K562 (cell line): Measurements from ENCODE around the gene SLC7A10. TPM values are rescaled to one million over a fixed set of nuclear protein-coding genes. Genes with fewer than 3 reads are reported as not detected.

Experiments
- FIP1L1 ChIP-seq: fragments of 200-400 bp; formaldehyde crosslinking; IDR thresholded peaks from 2 replicates; pipeline ENCODE4 v1.6.1; 2018; ENCODE audit warnings: mild to moderate bottlenecking, low read depth, low read length; ENCODE audit not compliant: poor library complexity, severe bottlenecking
- NFATC3 ChIP-seq: fragments of 450-650 bp; IDR thresholded peaks from 2 replicates; pipeline ENCODE4 v1.6.1; 2017; ENCODE audit warnings: mild to moderate bottlenecking
- PURB ChIP-seq: sonication (generic); formaldehyde crosslinking; IDR thresholded peaks from 2 replicates; pipeline ENCODE4 v1.9.0; 2021; ENCODE audit warnings: low read depth, mild to moderate bottlenecking, missing genetic modification reagents
- RBBP5 ChIP-seq: fragments of 200-600 bp; sonication (generic); IDR thresholded peaks from 2 replicates; pipeline ENCODE4 v1.6.1; 2012; ENCODE audit warnings: borderline replicate concordance, mild to moderate bottlenecking, low read length, control low read depth, inconsistent platforms; ENCODE audit not compliant: insufficient read depth, poor library complexity, severe bottlenecking
- SIX5 ChIP-seq, 2 experiments: IDR thresholded peaks; 2 replicates each; pipeline ENCODE4 v1.6.1; 2011; ENCODE audit warnings: low read length in 2 of 2, borderline replicate concordance in 1 of 2, low read depth in 1 of 2, mild to moderate bottlenecking in 1 of 2, moderate library complexity in 1 of 2; ENCODE audit not compliant: insufficient read depth in 1 of 2
- SOX6 ChIP-seq: fragments of 450-650 bp; IDR thresholded peaks from 2 replicates; pipeline ENCODE4 v1.6.1; 2014; ENCODE audit warnings: mild to moderate bottlenecking
- TAF1 ChIP-seq: IDR thresholded peaks from 2 replicates; pipeline ENCODE4 v1.6.1; 2011; ENCODE audit warnings: mild to moderate bottlenecking, low read length, moderate library complexity; ENCODE audit not compliant: insufficient read depth, control insufficient read depth, severe bottlenecking; ENCODE audit errors: extremely low read depth
- XRCC3 ChIP-seq: fragments of 450-650 bp; IDR thresholded peaks from 2 replicates; pipeline ENCODE4 v1.6.1; 2017; ENCODE audit warnings: mild to moderate bottlenecking, moderate library complexity
- ZSCAN29 ChIP-seq: fragments of 450-650 bp; IDR thresholded peaks from 2 replicates; pipeline ENCODE4 v1.6.1; 2017
- polyA plus RNA-seq, 8 experiments: library from polyadenylated mRNA; depleted of rRNA in 4 of 8; stranded (reverse) in 5 of 8; unstranded in 3 of 8; fragments of >200 nt; fragmentation: Nextera tagmentation in 2 of 8; fragmentation: Illumina TruSeq in 1 of 8; extraction: Ambion mirVana in 2 of 8; extraction: Trizol in 1 of 8; gene quantifications; 2 replicates each; pipeline versions ENCODE4 v1.2.1 to v1.2.3, GENCODE V29; 2011 to 2014; ENCODE audit warnings: inconsistent platforms in 1 of 8, missing spikeins in 1 of 8
- total RNA-seq, 7 experiments: library from RNA; depleted of rRNA in 6 of 7; stranded (reverse); fragments of >200 nt in 6 of 7; fragmentation: Illumina TruSeq in 2 of 7; extraction: Trizol in 2 of 7; gene quantifications; 2 replicates each; pipeline versions ENCODE4 v1.2.1 to v1.2.3, GENCODE V29; 2011 to 2021; ENCODE audit warnings: low replicate concordance in 1 of 7
- TF ChIP-seq, protein P1 (sequence below), 3 experiments: fragments of 200-800 bp in 1 of 3; fragments of 250-450 bp in 1 of 3; fragments of 450-650 bp in 1 of 3; sonication (Bioruptor Pico) in 1 of 3; sonication (Bioruptor generic) in 1 of 3; formaldehyde crosslinking in 1 of 3; IDR thresholded peaks; 2 replicates each; pipeline versions ENCODE4 v1.6.1 to v1.8.0; 2016 to 2022; ENCODE audit warnings: mild to moderate bottlenecking in 2 of 3, missing genetic modification characterization in 2 of 3, missing compliant biosample characterization in 1 of 3, moderate library complexity in 1 of 3
- TF ChIP-seq, protein P2 (sequence below): fragments of 250-450 bp; sonication (Bioruptor Pico); IDR thresholded peaks from 2 replicates; pipeline ENCODE4 v1.5.0; 2020; ENCODE audit warnings: mild to moderate bottlenecking, borderline replicate concordance
- TF ChIP-seq, protein P3 (sequence below): fragments of 450-650 bp; IDR thresholded peaks from 2 replicates; pipeline ENCODE4 v1.6.1; 2016; ENCODE audit warnings: low read depth

Gene SLC7A10
- total and polyA plus RNA-seq, 9 of the 15 experiments (the other 6 are each of a cell fraction or from before 2014, with no cell fraction given): 0.07 TPM; not detected in 8

DNA sequence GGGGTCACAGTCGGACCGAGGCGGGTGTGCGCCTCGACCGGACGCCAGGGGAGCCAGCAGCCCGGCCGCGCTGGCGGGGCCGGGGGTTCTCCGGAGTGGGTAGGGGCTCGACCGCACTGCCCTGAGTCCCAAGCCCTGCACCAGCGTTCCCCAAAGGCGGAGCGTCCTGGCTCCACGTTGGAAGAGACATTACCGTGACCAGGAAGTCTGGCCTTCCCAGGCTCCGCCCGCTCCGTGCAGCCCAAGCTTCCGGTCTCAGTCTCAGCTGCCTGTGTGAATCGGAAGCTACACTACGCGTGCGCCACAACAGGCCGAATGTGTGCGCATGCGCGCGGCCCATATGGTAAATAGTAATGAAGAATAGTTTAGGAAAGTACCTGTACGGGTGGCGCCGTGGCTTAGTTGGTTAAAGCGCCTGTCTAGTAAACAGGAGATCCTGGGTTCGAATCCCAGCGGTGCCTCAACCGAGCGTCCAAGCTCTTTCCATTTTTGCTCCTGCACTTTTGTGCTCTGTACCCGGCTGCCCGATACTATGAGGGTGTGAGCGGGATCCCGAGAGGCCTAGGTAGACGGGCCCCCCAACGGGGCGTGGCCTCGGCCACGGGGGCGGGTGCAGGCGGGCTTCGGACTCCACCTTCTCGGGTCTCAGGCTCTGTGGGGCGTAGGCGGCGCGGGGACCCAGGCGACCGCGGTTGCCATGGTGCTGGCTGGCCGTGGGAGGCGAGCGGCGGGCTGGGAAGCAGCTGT, 48.8 kb downstream of the SLC7A10 start (continued):
- TF ChIP-seq, protein P1, sequence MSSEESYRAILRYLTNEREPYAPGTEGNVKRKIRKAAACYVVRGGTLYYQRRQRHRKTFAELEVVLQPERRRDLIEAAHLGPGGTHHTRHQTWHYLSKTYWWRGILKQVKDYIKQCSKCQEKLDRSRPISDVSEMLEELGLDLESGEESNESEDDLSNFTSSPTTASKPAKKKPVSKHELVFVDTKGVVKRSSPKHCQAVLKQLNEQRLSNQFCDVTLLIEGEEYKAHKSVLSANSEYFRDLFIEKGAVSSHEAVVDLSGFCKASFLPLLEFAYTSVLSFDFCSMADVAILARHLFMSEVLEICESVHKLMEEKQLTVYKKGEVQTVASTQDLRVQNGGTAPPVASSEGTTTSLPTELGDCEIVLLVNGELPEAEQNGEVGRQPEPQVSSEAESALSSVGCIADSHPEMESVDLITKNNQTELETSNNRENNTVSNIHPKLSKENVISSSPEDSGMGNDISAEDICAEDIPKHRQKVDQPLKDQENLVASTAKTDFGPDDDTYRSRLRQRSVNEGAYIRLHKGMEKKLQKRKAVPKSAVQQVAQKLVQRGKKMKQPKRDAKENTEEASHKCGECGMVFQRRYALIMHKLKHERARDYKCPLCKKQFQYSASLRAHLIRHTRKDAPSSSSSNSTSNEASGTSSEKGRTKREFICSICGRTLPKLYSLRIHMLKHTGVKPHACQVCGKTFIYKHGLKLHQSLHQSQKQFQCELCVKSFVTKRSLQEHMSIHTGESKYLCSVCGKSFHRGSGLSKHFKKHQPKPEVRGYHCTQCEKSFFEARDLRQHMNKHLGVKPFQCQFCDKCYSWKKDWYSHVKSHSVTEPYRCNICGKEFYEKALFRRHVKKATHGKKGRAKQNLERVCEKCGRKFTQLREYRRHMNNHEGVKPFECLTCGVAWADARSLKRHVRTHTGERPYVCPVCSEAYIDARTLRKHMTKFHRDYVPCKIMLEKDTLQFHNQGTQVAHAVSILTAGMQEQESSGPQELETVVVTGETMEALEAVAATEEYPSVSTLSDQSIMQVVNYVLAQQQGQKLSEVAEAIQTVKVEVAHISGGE (CRISPR knock-in tag; IDR thresholded peaks at IDR 0.05): peak in 2 of 3 experiments; percentile 82 to 97; a peak in 5 of 6 replicates
- TF ChIP-seq RBBP5 (peak; percentile 98), ZSCAN29 (0 out of 2 replicates have a peak, but pooled peaks have one; percentile 29), FIP1L1 (peak; percentile 33), SIX5 (IDR thresholded peaks at IDR 0.05; ENCODE audit: borderline replicate concordance in 1 of 2, insufficient read depth in 1 of 2, low read depth in 1 of 2, low read length in 2 of 2) (no peak), XRCC3 (no peak), PURB (no peak), NFATC3 (no peak), SOX6 (peak; percentile 57), TAF1 (peak; percentile 58)
- TF ChIP-seq, protein P2, sequence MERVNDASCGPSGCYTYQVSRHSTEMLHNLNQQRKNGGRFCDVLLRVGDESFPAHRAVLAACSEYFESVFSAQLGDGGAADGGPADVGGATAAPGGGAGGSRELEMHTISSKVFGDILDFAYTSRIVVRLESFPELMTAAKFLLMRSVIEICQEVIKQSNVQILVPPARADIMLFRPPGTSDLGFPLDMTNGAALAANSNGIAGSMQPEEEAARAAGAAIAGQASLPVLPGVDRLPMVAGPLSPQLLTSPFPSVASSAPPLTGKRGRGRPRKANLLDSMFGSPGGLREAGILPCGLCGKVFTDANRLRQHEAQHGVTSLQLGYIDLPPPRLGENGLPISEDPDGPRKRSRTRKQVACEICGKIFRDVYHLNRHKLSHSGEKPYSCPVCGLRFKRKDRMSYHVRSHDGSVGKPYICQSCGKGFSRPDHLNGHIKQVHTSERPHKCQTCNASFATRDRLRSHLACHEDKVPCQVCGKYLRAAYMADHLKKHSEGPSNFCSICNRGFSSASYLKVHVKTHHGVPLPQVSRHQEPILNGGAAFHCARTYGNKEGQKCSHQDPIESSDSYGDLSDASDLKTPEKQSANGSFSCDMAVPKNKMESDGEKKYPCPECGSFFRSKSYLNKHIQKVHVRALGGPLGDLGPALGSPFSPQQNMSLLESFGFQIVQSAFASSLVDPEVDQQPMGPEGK (CRISPR knock-in tag): no peak
- TF ChIP-seq, protein P3, sequence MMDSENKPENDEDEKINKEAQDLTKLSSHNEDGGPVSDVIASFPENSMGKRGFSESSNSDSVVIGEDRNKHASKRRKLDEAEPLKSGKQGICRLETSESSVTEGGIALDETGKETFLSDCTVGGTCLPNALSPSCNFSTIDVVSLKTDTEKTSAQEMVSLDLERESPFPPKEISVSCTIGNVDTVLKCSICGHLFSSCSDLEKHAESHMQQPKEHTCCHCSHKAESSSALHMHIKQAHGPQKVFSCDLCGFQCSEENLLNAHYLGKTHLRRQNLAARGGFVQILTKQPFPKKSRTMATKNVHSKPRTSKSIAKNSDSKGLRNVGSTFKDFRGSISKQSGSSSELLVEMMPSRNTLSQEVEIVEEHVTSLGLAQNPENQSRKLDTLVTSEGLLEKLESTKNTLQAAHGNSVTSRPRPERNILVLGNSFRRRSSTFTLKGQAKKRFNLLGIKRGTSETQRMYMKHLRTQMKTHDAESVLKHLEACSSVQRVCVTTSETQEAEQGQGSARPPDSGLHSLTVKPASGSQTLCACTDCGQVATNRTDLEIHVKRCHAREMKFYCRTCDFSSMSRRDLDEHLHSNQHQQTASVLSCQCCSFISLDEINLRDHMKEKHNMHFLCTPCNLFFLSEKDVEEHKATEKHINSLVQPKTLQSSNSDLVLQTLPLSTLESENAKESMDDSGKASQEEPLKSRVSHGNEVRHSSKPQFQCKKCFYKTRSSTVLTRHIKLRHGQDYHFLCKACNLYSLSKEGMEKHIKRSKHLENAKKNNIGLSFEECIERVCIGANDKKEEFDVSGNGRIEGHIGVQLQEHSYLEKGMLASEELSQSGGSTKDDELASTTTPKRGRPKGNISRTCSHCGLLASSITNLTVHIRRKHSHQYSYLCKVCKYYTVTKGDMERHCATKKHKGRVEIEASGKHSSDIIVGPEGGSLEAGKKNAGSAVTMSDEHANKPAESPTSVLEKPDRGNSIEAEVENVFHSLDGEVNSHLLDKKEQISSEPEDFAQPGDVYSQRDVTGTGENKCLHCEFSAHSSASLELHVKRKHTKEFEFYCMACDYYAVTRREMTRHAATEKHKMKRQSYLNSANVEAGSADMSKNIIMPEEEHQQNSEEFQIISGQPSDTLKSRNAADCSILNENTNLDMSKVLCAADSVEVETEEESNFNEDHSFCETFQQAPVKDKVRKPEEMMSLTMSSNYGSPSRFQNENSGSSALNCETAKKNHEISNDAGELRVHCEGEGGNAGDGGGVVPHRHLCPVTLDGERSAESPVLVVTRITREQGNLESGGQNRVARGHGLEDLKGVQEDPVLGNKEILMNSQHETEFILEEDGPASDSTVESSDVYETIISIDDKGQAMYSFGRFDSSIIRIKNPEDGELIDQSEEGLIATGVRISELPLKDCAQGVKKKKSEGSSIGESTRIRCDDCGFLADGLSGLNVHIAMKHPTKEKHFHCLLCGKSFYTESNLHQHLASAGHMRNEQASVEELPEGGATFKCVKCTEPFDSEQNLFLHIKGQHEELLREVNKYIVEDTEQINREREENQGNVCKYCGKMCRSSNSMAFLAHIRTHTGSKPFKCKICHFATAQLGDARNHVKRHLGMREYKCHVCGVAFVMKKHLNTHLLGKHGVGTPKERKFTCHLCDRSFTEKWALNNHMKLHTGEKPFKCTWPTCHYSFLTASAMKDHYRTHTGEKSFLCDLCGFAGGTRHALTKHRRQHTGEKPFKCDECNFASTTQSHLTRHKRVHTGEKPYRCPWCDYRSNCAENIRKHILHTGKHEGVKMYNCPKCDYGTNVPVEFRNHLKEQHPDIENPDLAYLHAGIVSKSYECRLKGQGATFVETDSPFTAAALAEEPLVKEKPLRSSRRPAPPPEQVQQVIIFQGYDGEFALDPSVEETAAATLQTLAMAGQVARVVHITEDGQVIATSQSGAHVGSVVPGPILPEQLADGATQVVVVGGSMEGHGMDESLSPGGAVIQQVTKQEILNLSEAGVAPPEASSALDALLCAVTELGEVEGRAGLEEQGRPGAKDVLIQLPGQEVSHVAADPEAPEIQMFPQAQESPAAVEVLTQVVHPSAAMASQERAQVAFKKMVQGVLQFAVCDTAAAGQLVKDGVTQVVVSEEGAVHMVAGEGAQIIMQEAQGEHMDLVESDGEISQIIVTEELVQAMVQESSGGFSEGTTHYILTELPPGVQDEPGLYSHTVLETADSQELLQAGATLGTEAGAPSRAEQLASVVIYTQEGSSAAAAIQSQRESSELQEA: peak; percentile 86
